ENCODE data around the gene CHST11.

GRCh38 chr12:104454997-104455396, 1.8 kb upstream of the CHST11 start:
- TF ChIP-seq EP300 (IDR thresholded peaks at IDR 0.05) (no peak), CTCF (IDR thresholded peaks at IDR 0.05) (no peak), POLR2AphosphoS5 (IDR thresholded peaks at IDR 0.05) (no peak), POLR2A (IDR thresholded peaks at IDR 0.05; ENCODE audit: low read depth) (no peak)

All from esophagus muscularis mucosa (tissue), 4 donors.